Muscle of leg (tissue), 11 donors: ENCODE data around the gene CRYL1. TPM values are rescaled to one million over a fixed set of nuclear protein-coding genes. Genes with fewer than 3 reads are reported as not detected.

Experiments used
- DNase-seq: peaks from one replicate; pipeline ENCODE4 v3.0.0; 2013
- H3K27ac ChIP-seq: one replicate; pipeline ENCODE4 v1.5.1; 2013; ENCODE audit warnings: mild to moderate bottlenecking, low read length, control low read depth
- H3K27me3 ChIP-seq: one replicate; pipeline ENCODE4 v1.6.1; 2013; ENCODE audit warnings: low read length; ENCODE audit not compliant: control insufficient read depth, insufficient read depth
- H3K36me3 ChIP-seq: one replicate; pipeline ENCODE4 v1.6.1; 2013; ENCODE audit warnings: low read length; ENCODE audit not compliant: control insufficient read depth, insufficient read depth
- H3K4me1 ChIP-seq: one replicate; pipeline ENCODE4 v1.6.1; 2013; ENCODE audit warnings: low read length; ENCODE audit not compliant: control insufficient read depth, insufficient read depth
- H3K4me3 ChIP-seq: one replicate; pipeline ENCODE4 v1.5.1; 2013; ENCODE audit warnings: low read length, control low read depth
- H3K9me3 ChIP-seq: replicated peaks from 2 replicates; pipeline ENCODE4 v1.6.1; 2013; ENCODE audit warnings: low read depth, low read length; ENCODE audit not compliant: control insufficient read depth
- WGBS: methylation state at CpG from one replicate; pipeline ENCODE4 v1.1.5; 2013; ENCODE audit warnings: missing lambda C conversion rate; ENCODE audit not compliant: insufficient coverage; 5-methylcytosine and 5-hydroxymethylcytosine counted together
- polyA plus RNA-seq, 8 donors: library from polyadenylated mRNA; unstranded; fragments of 120-200 nt; gene quantifications; one replicate each; pipeline versions ENCODE4 v1.2.1 to v1.2.3, GENCODE V29; 2013; ENCODE audit warnings: inconsistent platforms in 1 of 8, low replicate concordance in 1 of 8; ENCODE audit not compliant: insufficient read length in 8 of 8, insufficient read depth in 1 of 8
- total RNA-seq: library from RNA; stranded (reverse); fragments of 120-200 nt; gene quantifications from one replicate; pipeline ENCODE4 v1.2.4, GENCODE V29; 2013

The CRYL1 gene
- total and polyA plus RNA-seq, 9 donors: 23.6 to 39.1 (median 30.4) TPM

DNA sequence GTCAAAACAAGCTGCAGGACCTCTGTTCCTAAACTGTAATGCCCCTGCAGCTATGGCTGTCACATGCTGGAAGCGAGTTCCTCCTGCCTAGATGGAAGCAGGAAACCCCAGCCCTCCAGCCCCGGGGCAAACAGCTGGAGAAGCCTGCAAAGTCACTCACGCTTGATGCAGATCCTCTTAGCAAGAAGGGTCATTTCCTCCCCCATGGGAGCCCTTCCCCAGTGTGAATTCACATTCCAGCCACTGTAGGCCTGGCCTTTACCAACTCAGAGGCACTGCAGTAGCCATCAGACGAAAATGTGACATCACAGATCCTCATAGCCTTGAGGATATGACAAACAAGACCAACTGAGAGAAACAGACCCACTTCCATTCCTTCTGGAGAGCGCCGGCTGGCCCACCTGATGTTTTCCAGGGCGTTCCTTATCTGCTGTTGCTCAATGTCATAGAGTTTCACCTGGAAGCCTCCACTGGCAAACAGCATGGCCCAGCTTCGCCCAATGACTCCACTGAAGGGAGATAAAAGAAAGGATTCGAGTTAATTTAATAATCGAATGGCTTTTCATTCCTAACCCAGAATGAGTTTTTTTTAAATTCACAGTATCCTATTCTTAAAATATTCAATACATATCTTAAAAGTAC lies 13.5 kb downstream of the CRYL1 start:
- WGBS: 58% methylated on average over 4 of the region's 10 CpGs
- Histone ChIP-seq H3K4me3 (no peak overlapping the region), H3K27me3 (no peaks in the 10 kb centered on the region), H3K4me1 (peaks cover 3% of the 10 kb centered on the region), H3K36me3 (peaks cover 23% of the 10 kb centered on the region), H3K27ac (no peak overlapping the region), H3K9me3 (no peaks in the 10 kb centered on the region)
- no peak for DNase-seq

DNA sequence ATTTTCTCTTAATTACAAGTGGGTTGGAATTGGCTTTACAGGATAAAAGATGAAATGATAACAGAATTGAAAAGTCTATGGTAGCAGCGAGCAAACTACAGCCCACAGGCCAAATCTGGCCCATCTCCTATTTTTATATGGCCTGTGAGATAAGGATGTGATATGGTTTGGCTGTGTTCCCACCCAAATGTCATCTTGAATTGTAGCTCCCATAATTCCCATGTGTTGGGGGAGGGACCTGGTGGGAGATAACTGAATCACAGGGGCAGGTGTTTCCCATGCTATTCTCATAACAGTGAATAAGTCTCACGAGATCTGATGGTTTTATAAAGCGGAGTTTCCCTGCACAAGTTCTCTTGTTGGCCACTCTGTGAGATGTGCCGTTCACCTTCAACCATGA lies 19.0 kb downstream of the CRYL1 start:
- no peak overlapping the region for H3K4me3 ChIP-seq
- H3K4me1 ChIP-seq: no peaks in the 10 kb centered on the region
- peaks cover 24% of the 10 kb centered on the region for H3K36me3 ChIP-seq
- DNase-seq: no peak
- 74% methylated on average over 3 of the region's 4 CpGs for WGBS
- H3K27me3 ChIP-seq: no peaks in the 10 kb centered on the region
- H3K9me3 ChIP-seq: no peaks in the 10 kb centered on the region
- H3K27ac ChIP-seq: no peak overlapping the region

DNA sequence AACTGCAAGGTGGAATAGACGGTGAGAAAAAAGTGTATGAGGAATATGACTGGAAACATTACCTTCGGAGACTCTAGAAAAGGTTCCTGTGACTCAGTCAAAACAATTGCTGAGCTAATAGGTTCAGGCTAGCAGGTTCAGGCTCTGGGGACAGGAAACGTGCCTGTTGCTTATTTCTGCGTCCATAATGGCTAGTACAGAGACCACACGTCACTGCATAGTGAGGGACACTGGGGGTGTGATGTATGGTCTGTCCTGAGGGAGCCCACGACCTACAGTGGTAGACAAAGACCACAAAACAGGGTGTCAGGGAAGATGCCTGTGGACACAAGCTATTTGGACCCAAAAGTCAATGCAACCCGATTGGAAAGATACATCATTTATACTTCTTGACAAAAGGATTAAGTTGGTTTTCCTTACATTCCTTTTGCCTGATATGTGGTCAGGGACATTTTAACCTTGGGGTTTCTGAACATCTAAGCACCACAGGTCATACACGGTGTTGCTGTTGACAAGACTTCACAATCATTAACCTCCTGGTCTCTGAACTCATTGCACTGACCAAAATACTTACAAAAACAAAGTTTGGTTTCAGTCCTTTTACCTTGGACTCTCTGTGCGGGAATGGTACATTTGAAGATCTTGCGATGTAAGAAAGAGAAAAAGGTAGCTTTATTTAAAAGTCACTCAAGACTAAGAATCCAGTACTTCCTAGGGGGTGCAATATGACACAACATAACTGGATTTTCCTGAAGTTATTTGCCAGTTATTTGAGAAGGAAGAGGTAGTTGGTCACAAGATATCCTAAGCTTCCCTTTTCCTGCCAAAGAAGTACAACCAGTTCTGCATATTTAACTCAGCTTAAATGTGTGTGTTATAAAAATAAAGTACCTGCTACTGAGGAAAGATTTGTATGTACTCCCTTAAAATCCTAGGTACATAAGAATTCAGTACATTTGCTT lies 20.0 kb downstream of the CRYL1 start:
- no peaks in the 10 kb centered on the region for H3K9me3 ChIP-seq
- peak; percentile 50 for DNase-seq
- H3K27me3 ChIP-seq: no peaks in the 10 kb centered on the region
- no peaks in the 10 kb centered on the region for H3K4me1 ChIP-seq
- H3K4me3 ChIP-seq: no peak overlapping the region
- H3K27ac ChIP-seq: no peak overlapping the region
- WGBS: 65% methylated on average over 7 of the region's 10 CpGs
- peaks cover 17% of the 10 kb centered on the region for H3K36me3 ChIP-seq

DNA sequence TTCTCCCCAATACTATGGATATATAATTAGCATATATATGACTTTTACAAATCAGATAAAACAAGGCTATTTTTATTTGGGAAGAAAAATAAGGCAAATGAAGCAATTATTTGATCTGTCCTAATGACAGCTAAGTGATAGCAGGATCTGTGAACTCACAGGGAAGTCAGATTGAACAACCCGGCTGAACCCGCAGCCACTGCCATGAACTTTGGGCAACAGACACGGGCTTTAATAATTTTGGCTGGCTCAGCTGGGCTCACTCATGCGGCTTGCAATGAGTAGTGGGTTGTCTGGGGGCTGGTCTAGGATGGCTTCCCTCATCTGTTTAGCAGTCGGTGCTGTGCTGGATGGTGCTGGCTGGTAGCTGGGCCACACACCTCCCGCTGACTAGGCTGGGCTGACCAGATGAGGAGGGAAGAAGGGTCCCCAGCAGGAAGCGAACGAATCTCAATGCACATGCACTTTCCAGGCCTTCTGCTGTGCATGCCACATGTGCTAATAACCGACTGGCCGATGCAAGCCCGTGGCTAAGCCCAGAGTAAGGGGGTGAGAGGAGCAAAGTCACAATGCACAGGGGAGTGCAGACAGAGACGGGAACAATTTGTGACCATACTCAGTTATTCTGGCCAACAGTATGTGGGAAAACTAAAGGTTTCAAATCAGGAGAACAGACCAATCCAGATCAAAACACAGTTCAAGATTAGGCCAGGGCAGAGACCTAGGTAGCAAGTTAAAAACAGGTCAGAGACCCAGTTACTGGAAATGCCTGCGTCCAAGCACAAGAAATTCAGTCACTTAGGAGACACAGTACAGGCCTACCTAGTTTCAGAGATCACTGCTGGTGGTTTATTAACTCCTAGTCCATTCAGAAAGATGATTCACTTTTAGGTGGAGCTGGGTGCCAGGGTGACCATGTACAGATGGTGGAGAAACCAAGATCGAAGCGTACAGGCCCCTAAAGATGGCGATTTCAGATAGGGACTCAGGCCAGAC lies 22.3 kb downstream of the CRYL1 start:
- DNase-seq: no peak
- Histone ChIP-seq H3K27ac (no peak overlapping the region), H3K27me3 (no peaks in the 10 kb centered on the region), H3K4me1 (no peaks in the 10 kb centered on the region), H3K4me3 (no peak overlapping the region), H3K9me3 (peaks cover 5% of the 10 kb centered on the region), H3K36me3 (peaks cover 11% of the 10 kb centered on the region)
- WGBS: 80% methylated on average over 12 of the region's 16 CpGs

DNA sequence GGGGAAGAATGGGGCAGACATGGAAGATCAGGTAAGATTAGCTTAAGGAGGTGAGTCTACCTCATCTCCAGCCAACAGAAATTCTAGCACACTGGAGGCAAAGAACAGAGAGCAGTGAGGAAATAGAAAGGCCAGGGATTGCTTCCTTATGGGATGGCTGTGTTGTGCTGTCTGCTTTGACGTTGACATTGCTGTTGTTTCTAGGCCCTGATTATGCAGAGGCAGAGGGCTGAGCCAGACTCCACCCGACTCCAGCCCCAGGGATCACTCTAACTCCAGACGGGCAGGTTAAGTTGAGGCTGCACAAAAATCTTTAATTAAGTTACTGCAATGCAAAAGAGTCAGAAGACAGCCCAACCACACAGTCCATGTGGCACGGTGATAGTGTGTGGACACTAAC lies 24.1 kb downstream of the CRYL1 start:
- H3K36me3 ChIP-seq: peaks cover 11% of the 10 kb centered on the region
- DNase-seq: no peak
- peaks cover 5% of the 10 kb centered on the region for H3K9me3 ChIP-seq
- H3K4me3 ChIP-seq: no peak overlapping the region
- H3K4me1 ChIP-seq: no peaks in the 10 kb centered on the region
- no peaks in the 10 kb centered on the region for H3K27me3 ChIP-seq
- 48% methylated on average over 3 of the region's 4 CpGs for WGBS
- no peak overlapping the region for H3K27ac ChIP-seq

DNA sequence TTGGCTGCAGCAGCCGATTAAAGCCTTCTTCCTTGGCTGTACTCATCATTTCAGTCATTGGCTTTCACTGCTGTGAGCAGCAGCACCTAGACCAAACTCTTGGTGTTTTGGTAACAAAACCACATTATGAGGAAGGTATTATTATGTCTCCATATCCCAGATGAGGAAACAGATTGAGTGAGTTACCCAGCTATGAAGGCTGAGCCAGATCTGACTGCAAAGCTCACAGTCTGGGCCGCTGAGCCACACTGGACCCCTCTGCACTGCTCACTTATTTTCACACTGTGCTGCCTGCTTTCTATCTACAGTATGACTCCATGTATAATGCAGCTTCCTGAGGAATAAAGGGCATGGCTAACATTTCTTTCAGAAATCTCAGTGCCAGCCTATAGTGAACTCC lies 24.5 kb downstream of the CRYL1 start:
- WGBS: 100% methylated on average over 1 of the region's 2 CpGs
- Histone ChIP-seq H3K4me1 (no peaks in the 10 kb centered on the region), H3K27me3 (no peaks in the 10 kb centered on the region), H3K9me3 (peaks cover 5% of the 10 kb centered on the region), H3K27ac (no peak overlapping the region), H3K36me3 (peaks cover 11% of the 10 kb centered on the region), H3K4me3 (no peak overlapping the region)
- no peak for DNase-seq

DNA sequence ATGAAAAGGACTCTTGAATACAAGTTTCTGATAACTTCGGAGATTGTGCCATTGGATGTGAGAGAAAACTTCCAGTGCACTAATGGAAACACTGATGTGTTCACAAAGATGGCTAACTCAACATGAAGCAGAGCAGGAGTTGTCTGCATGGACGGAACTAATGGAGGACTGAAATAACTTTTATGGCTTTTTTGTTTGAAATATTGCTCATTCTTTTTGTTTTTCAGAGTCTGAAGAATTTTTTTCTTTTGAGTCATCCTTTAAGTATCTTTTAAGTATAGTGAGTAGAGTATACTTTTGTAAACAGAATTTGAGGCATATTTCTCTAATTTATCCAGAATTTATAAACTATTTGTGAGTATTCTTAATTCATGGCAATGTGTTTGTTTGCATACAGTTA lies 25.7 kb downstream of the CRYL1 start:
- Histone ChIP-seq H3K4me1 (peaks cover 7% of the 10 kb centered on the region), H3K4me3 (no peak overlapping the region), H3K27me3 (no peaks in the 10 kb centered on the region), H3K9me3 (peaks cover 5% of the 10 kb centered on the region), H3K27ac (no peak overlapping the region), H3K36me3 (peaks cover under 1% of the 10 kb centered on the region)
- DNase-seq: no peak
- 83% methylated on average over 1 of the region's 2 CpGs for WGBS

DNA sequence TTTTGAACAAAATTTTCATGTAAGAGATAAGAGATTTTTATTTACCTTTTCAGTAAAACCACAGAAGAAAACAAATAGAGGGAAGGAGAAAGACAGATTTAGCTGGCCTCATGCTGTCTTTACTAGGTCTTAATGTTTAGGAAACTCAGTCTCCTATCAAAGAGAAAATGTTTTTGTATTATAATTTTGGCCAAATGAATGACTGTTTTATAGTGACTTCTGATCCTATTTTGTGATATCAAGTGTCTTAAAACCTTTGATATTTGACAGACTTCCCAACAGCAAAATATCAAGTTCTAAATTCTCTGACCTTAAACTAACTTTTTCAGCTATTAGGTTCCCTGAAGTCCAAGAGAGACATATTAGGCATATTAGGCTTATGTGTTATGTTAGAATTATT lies 27.0 kb downstream of the CRYL1 start:
- H3K4me3 ChIP-seq: no peak overlapping the region
- peaks cover 14% of the 10 kb centered on the region for H3K4me1 ChIP-seq
- no peak overlapping the region for H3K27ac ChIP-seq

DNA sequence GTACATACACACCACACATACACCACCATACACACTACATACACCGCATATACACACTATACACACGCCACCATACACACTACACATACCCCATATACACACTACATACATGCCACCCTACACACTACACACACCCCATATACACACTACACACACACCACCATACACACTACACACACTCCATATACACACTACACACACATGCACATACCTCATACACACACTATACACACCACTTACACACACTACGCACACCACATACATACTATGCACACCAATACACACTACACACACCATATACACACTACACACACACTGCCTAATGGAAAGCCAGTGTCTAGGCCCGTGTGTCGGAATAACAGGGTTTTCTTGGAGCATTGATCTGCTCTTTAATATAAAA lies 27.5 kb downstream of the CRYL1 start:
- no peaks in the 10 kb centered on the region for H3K27me3 ChIP-seq
- H3K27ac ChIP-seq: no peak overlapping the region
- no peaks in the 10 kb centered on the region for H3K36me3 ChIP-seq
- WGBS: 67% methylated on average over 3 of the region's 5 CpGs
- no peak overlapping the region for H3K4me3 ChIP-seq
- H3K9me3 ChIP-seq: peaks cover 5% of the 10 kb centered on the region
- peaks cover 14% of the 10 kb centered on the region for H3K4me1 ChIP-seq
- DNase-seq: no peak

More for the DNA sequence above, 27.0 kb downstream of the CRYL1 start:
- Histone ChIP-seq H3K27me3 (no peaks in the 10 kb centered on the region), H3K9me3 (peaks cover 5% of the 10 kb centered on the region), H3K36me3 (no peaks in the 10 kb centered on the region)
- no peak for DNase-seq
